ENCODE measurements around the gene POLD2. TPM values are rescaled to one million over a fixed set of nuclear protein-coding genes. Genes with fewer than 3 reads are reported as not detected.

POLD2 gene
- total RNA-seq, 1 experiment from 2014 or later: 258 TPM

- DNase-seq (ENCODE audit: low spot score): peak; percentile 98
These were observed 40.7 kb downstream of the POLD2 start for GRCh38 chr7:44082541-44083207.

- DNase-seq (ENCODE audit: low spot score): no peak
These were observed 42.0 kb downstream of the POLD2 start for GRCh38 chr7:44081266-44081748.

DNA sequence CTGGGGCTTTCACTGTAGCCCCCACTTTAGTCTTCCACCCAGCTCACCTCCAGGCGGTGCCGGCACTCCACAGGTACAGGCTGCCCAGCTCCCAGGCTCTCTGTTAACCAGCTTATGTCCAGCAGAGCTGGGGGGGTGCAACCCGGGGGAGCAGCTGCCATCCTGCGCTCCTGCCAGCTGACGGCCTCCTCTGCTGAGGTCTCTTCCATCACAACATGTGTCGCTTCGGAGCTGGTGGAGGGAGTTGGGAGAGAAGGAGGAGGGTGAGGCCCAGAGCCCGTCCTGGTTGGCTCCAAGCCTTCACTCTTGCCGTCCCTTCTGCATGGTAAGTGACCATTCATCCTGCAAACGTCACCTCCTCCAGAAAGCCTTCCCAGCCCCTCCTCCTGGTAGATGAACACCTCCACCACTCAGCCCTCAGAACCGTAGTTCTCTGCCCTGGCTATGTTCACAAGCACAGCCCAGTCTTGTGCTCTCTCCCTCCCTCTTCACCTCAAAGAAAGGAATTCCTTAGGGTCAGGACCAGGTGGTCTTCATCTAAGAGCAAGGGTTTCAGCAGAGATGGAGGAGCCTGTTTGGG is 42.6 kb downstream of the POLD2 start:
- no peak for DNase-seq (ENCODE audit: low spot score)

- no peak for DNase-seq (ENCODE audit: low spot score)
These were observed 43.2 kb downstream of the POLD2 start for GRCh38 chr7:44080118-44080517.

- DNase-seq (ENCODE audit: low spot score): no peak
These were observed 43.9 kb downstream of the POLD2 start for GRCh38 chr7:44079331-44080021.

GRCh38 chr7:44078521-44078920 is 44.8 kb downstream of the POLD2 start:
- DNase-seq (ENCODE audit: low spot score): no peak

GRCh38 chr7:44077681-44078091 is 45.7 kb downstream of the POLD2 start:
- no peak for DNase-seq (ENCODE audit: low spot score)

DNA sequence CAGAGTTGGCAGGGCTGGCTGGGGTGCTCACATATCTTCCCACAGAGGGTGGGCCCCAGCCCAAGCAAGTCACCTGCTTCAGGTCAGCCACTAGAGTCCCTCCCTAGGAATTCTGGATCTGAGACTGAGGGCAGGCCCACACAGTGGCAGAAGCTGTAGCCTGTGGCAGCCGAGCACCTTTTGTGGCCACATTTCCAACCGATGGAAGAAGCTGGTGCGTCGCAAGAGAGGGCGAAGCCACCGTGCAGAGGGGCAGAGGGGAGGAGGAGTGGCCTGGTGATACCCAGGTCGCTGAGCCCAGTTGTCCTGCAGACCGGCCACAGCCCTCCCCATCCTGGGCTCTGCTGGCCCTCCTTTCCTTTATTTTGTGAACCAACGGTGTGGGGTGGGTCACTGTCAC is 46.3 kb downstream of the POLD2 start:
- DNase-seq (ENCODE audit: low spot score): no peak

DNA sequence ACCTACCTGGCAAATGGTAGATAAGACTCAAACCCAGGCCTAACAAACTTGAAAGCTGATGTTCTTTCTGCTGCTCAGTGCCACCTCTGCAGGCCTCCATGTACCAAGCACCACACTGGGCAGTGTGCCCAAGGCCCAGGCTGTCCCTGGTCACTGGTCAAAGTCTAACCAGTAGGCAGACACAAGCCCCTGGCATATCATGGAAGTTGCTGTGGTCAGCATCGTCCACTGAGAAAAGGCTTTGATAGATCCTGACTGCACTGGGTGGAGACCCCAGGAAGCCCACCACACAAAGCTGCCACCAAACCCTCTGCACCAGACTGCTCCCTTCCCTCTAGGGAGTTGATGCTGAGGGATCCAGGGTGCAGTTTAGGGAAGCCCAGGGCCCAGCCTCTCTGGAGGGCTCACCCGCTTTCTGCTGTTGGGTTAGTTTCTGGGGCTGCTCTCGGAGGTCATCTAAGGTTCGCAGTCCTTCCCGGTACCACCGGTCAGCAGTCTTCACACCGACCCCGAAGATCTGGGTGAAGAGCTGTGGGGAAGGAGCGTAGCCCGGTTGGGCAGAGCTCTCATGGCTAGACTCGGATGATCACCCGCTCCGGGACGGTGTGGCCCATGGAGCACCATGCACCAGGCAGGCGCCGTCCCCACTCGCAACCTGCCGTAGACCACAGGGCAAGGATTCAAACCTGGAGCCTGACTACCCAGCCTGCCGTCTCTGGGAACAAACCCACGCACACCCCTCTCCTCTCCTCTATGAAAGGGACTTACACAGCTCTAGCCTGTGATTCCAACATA is 47.0 kb downstream of the POLD2 start:
- peak; percentile 39 for DNase-seq (ENCODE audit: low spot score)

GRCh38 chr7:44075296-44076075 is 47.9 kb downstream of the POLD2 start:
- peak; percentile 28 for DNase-seq (ENCODE audit: low spot score)

- DNase-seq (ENCODE audit: low spot score): no peak
These were observed 49.0 kb downstream of the POLD2 start for GRCh38 chr7:44074349-44074695.

- DNase-seq (ENCODE audit: low spot score): peak; percentile 90
These were observed 49.5 kb downstream of the POLD2 start for GRCh38 chr7:44073664-44074348.

GRCh38 chr7:44072364-44073231 is 50.8 kb downstream of the POLD2 start:
- peak; percentile 78 for DNase-seq (ENCODE audit: low spot score)

- DNase-seq (ENCODE audit: low spot score): peak; percentile 21
These were observed 51.5 kb downstream of the POLD2 start for GRCh38 chr7:44071726-44072363.

DNA sequence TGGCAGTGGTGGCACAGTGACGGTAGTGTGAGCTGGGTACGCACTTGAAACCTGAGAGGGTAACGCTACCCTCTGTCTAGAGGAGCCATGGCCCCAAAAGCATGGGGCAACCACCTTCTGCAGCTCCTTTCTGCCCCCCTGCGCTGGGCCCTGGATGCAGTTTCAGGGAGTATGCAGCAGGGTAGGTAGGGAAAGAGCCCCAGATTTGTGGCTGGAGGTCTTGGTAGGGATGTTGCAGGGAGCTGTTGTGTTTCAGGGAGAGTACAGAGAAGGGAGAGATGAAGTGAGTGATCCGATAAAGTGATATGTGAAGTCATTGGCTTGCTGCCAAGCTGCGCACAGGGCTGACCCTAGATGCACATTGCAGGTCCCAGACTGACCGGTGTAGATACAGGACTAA is 55.3 kb downstream of the POLD2 start:
- peak; percentile 44 for DNase-seq (ENCODE audit: low spot score)

DNA sequence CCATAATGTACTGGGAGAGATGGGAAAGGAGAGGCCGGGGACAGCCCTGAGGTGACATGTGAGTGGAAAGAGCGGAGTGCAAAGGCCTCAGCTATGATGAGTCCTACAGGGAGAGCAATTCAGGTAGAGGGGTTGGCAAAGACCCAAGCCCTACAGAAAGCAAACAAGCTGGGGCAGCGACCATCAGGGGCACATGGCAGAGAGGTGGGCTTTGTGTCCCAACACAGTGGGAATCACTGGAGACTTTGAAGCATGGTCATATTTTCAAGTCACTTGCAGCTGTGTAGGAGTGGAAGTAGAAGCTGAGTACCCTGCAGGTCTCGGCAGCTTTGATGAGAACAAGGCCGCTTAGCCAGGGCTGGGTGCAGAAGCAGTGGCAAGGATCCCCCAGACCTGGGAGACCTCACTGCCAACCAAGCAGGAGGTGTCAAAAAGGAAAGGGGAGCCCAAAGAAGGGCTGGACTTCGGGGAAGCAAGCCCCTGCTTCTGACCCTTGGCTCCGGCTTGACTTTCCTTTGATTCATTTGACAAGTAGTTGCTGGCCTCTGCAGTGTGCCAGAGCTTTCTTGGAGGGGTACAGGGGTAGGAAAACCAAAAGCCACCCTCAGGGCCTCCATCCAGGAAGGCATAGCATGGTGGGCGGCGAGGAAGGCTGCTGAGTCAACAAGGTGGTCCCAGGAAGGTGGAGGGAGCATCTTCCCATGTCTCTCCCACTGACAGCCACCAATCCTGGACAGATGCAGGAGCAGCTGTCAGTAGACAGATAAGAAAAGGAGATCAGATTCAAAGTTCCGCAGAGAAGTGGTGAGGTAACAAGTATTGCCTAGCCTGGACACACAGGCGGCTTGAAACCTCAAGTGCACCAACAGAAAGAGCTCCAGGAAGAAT is 56.0 kb downstream of the POLD2 start:
- DNase-seq (ENCODE audit: low spot score): peak; percentile 19

DNA sequence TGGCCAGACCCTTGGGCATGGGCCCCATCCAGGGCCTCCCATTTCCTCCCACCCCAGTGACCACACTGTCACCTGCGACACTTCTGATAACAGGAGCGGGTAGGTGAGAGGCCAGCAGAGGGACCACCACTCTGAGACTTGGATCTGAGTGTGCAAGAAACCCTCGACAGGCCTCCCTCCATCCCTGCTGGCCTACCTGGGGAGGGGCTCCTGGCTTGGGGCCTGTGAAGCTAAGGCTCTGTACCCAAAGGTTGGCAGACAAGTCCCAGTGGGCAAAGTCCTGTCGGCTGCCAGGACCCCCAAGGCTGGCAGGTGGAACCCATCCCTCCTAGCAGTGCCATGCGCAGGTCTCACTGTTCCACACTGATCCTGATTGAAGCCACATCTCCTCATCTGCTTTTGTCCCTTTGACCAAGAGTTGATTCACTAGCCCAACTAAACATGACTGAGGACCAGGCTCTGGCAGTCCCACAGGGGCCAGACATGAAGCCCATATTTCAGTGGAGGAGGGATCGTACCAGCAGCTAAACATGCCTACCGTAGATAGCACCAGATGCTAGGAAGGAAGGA is 56.8 kb downstream of the POLD2 start:
- DNase-seq (ENCODE audit: low spot score): peak; percentile 33

GRCh38 chr7:44066111-44066460 is 57.3 kb downstream of the POLD2 start:
- no peak for DNase-seq (ENCODE audit: low spot score)

Measured in HT-29 (cell line).